ENCODE results near the gene ASB16.

- no peak for TF ChIP-seq CTCF (conservative IDR thresholded peaks at IDR 0.05 in 1 of 2, IDR thresholded peaks at IDR 0.05 in 1 of 2; ENCODE audit: extremely low read depth in 1 of 2, insufficient read depth in 1 of 2, low read depth in 1 of 2, low read length in 2 of 2)
- TF ChIP-seq EZH2 (IDR thresholded peaks at IDR 0.05; ENCODE audit: borderline replicate concordance, low read length) = no peak
Observed at GRCh38 chr17:44137891-44138709, 32.4 kb upstream of the ASB16 start.
